ENCODE data around the gene ABI3.
A peak's percentile ranks its signal among the peaks of the same experiment; 100 is the strongest.

ABI3 gene

GRCh38 chr17:49214676-49215360 is 4.3 kb downstream of the ABI3 start:
- H3K27me3 ChIP-seq (ENCODE audit: low read depth, low read length), result no peaks in the 10 kb centered on the region
- H3K4me1 ChIP-seq (ENCODE audit: low read length), result peaks cover 81% of the 10 kb centered on the region

GRCh38 chr17:49216482-49216881 is 6.0 kb downstream of the ABI3 start:
- H3K4me2 ChIP-seq (ENCODE audit: low read length), result peak overlapping the region; percentile 44
- no peak overlapping the region for H2AFZ ChIP-seq (ENCODE audit: low read depth, low read length)
- H3K27ac ChIP-seq (ENCODE audit: low read length), result peak overlapping the region; percentile 61
- H4K20me1 ChIP-seq (ENCODE audit: insufficient read depth, low read length), result no peaks in the 10 kb centered on the region
- peak overlapping the region; percentile 8; the same call in 1 of the 2 replicates for H3K4me3 ChIP-seq (ENCODE audit: low read length)
- peaks cover 76% of the 10 kb centered on the region for H3K4me1 ChIP-seq (ENCODE audit: low read length)
- H3K27me3 ChIP-seq (ENCODE audit: low read depth, low read length), result no peaks in the 10 kb centered on the region
- H3K9ac ChIP-seq (ENCODE audit: low read length), result peak overlapping the region; percentile 14; the same call in 1 of the 2 replicates
- TF ChIP-seq CTCF (IDR thresholded peaks at IDR 0.05; ENCODE audit: low read depth, low read length), result no peak
- TF ChIP-seq EZH2phosphoT487 (IDR thresholded peaks at IDR 0.05; ENCODE audit: low read depth), result no peak
- H3K79me2 ChIP-seq (ENCODE audit: low read length), result no peaks in the 10 kb centered on the region
- H3K36me3 ChIP-seq (replicated peaks; ENCODE audit: low read depth, low read length), result peaks cover 11% of the 10 kb centered on the region
- no peaks in the 10 kb centered on the region for H3K9me3 ChIP-seq (ENCODE audit: insufficient read depth, low read length)

More at GRCh38 chr17:49214676-49215360, 4.3 kb downstream of the ABI3 start:
- Histone ChIP-seq H3K4me2 (ENCODE audit: low read length) (no peak overlapping the region; the same call in 1 of the 2 replicates), H3K79me2 (ENCODE audit: low read length) (peaks cover 5% of the 10 kb centered on the region; the same call in 1 of the 2 replicates), H3K9ac (ENCODE audit: low read length) (no peak overlapping the region), H3K36me3 (replicated peaks; ENCODE audit: low read depth, low read length) (peaks cover 8% of the 10 kb centered on the region), H3K27ac (ENCODE audit: low read length) (no peak overlapping the region), H3K9me3 (ENCODE audit: insufficient read depth, low read length) (no peaks in the 10 kb centered on the region), H4K20me1 (ENCODE audit: insufficient read depth, low read length) (no peaks in the 10 kb centered on the region), H3K4me3 (ENCODE audit: low read length) (no peak overlapping the region), H2AFZ (ENCODE audit: low read depth, low read length) (no peak overlapping the region)
- no peak for TF ChIP-seq EZH2phosphoT487 (IDR thresholded peaks at IDR 0.05; ENCODE audit: low read depth)
- no peak for TF ChIP-seq CTCF (IDR thresholded peaks at IDR 0.05; ENCODE audit: low read depth, low read length)

GRCh38 chr17:49216953-49217650 is 6.6 kb downstream of the ABI3 start:
- H3K4me2 ChIP-seq (ENCODE audit: low read length), result no peak overlapping the region
- no peak overlapping the region for H3K27ac ChIP-seq (ENCODE audit: low read length)
- no peaks in the 10 kb centered on the region for H3K27me3 ChIP-seq (ENCODE audit: low read depth, low read length)
- no peak overlapping the region for H3K4me3 ChIP-seq (ENCODE audit: low read length)
- no peak overlapping the region for H3K9ac ChIP-seq (ENCODE audit: low read length)
- TF ChIP-seq CTCF (IDR thresholded peaks at IDR 0.05; ENCODE audit: low read depth, low read length) (no peak), EZH2phosphoT487 (IDR thresholded peaks at IDR 0.05; ENCODE audit: low read depth) (no peak)
- no peaks in the 10 kb centered on the region for H4K20me1 ChIP-seq (ENCODE audit: insufficient read depth, low read length)
- H3K36me3 ChIP-seq (replicated peaks; ENCODE audit: low read depth, low read length), result peaks cover 11% of the 10 kb centered on the region
- peaks cover 75% of the 10 kb centered on the region for H3K4me1 ChIP-seq (ENCODE audit: low read length)
- H2AFZ ChIP-seq (ENCODE audit: low read depth, low read length), result no peak overlapping the region
- no peaks in the 10 kb centered on the region for H3K79me2 ChIP-seq (ENCODE audit: low read length)
- H3K9me3 ChIP-seq (ENCODE audit: insufficient read depth, low read length), result no peaks in the 10 kb centered on the region

GRCh38 chr17:49217651-49218413 is 7.3 kb downstream of the ABI3 start:
- TF ChIP-seq EZH2phosphoT487 (IDR thresholded peaks at IDR 0.05; ENCODE audit: low read depth) (no peak), CTCF (IDR thresholded peaks at IDR 0.05; ENCODE audit: low read depth, low read length) (no peak)
- peak overlapping the region; percentile 95 for H3K27ac ChIP-seq (ENCODE audit: low read length)
- H3K9me3 ChIP-seq (ENCODE audit: insufficient read depth, low read length), result no peaks in the 10 kb centered on the region
- peaks cover 68% of the 10 kb centered on the region for H3K4me1 ChIP-seq (ENCODE audit: low read length)
- H4K20me1 ChIP-seq (ENCODE audit: insufficient read depth, low read length), result no peaks in the 10 kb centered on the region
- no peaks in the 10 kb centered on the region for H3K79me2 ChIP-seq (ENCODE audit: low read length)
- H3K36me3 ChIP-seq (replicated peaks; ENCODE audit: low read depth, low read length), result peaks cover 12% of the 10 kb centered on the region
- no peak overlapping the region for H3K4me3 ChIP-seq (ENCODE audit: low read length)
- no peaks in the 10 kb centered on the region for H3K27me3 ChIP-seq (ENCODE audit: low read depth, low read length)
- peak overlapping the region; percentile 50 for H3K4me2 ChIP-seq (ENCODE audit: low read length)
- H3K9ac ChIP-seq (ENCODE audit: low read length), result peak overlapping the region; percentile 24; the same call in 1 of the 2 replicates
- H2AFZ ChIP-seq (ENCODE audit: low read depth, low read length), result no peak overlapping the region
